GM19468 (cell line): Measurements from ENCODE around the gene SSPN.

ENCODE experiments used
- ATAC-seq: cut with Tn5 transposase; IDR thresholded peaks from one replicate; pipeline ENCODE4 v1.9.1; 2021; ENCODE audit warnings: mild to moderate bottlenecking, moderate library complexity, moderate number of reproducible peaks; ENCODE audit not compliant: unreplicated experiment; ENCODE audit errors: extremely low read depth

Gene SSPN

DNA sequence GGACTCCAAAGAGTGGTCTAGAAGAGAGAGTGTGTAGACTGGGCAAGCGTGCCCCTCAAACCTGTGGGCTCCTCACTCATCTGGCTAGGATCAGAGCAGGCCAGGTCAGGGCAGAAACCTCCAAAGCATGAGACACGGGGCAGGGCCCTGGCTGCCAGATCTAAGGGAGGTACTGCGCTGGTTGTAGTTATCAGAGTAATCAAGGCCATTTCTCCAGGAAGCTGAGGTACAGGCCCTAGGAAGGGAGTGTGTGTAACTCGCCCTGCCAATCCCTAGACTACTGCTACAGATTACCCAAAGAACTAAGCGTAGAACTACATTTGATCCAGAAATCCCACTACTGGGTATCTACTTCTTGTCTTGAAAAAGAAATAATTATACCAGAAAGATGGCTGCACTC lies 84.5 kb downstream of the SSPN start:
- no peak for ATAC-seq

DNA sequence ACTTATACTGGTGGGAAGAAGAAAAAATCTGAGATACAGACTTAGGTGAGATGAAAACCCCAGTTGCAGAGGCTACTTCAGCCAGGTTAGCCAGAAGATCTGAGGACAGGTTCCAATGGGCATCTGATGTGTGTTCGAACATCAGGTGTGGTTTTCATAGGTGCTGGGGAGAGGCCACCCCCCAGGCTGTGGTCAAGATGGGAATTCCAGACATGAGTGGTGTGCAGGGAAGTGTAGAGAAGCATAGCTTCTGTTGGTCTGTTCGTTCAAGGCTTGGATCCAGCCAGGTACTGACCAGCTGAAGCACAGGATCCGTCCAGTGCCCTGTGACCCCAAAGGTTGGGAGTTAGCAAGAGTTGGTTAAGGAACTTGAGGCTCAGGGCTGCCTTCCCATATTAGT lies 85.5 kb downstream of the SSPN start:
- no peak for ATAC-seq

DNA sequence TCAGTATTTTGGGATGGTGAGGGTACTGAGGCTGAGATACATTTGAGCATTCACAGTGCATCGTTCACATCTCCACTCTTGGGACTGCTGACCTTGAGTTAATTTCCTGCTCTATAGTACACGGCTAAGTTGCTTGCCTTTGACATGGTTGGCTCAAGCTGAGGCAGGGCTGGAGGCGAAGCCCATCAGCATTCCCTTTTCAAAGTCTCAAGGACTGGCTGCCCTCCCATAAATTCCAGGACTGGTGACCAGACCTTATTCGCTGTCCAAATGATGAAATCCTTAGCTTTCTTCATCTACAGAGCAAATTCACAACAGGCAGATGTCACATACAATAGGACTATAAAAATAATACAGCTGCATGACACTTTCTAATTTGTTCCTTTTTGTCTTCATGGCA lies 85.9 kb downstream of the SSPN start:
- ATAC-seq: no peak

DNA sequence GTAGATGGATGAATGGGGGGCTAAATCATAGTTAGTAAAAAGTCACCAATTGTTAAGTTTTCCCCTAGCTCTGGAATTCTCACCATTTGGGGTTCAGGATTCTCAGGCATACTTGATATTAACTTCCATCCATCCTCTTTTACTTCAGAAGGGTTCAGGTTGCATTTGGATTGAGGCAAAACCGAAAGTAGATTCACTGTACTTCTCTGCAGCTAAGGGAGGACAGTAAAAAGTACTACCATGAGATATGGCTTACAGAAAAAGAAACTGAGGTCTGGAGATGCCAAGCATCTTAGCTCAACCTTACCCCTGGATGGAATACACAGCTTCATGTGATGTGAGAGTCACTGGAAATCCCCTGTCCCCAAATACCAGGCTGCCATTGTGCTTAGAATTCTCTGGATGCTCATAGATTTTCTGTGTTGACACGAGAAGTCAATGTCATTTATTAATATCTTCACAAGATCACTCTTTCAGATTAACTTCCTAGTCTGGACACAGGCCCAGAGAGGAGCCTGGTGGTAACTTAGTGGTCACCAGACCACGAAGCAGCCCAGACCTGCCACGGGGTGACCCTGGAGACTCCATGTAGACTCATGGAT lies 87.1 kb downstream of the SSPN start:
- no peak for ATAC-seq

DNA sequence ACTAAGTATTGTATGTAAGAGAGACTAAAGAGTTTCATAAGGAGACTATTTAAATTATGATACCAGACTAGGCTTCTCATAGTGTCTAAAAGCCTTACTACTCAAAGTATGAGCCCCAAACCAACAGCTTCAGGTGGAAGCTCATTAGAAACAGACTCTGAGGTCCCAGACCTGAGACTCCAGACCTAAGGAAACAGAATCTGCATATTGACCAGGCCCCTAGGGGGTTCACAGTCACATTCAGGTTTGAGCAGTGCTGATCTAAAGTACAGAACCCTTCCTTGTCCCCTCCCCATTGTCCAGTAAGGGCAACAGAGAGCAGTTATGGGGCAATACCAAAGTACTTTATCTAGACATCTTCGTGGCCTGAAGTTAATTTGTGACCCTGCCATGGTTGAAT lies 87.7 kb downstream of the SSPN start:
- ATAC-seq: no peak

DNA sequence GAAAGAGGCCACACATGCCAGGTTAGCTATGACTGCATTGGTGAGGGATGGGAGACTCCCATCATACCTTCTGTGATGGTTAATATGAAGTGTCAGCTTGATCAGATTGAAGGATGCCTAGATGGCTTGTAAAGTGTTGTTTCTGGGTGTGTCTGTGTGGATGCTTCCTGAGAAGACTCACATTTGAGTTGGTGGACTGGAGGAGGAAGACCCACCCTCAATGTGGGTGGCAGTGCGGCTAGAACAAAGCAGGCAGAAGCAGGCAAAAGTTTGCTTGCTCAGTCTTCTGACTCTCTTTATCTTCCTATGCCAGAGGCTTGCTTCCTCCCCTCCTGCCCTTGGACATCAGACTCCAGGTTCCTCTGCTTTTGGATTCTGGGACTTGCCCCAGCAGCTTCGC lies 88.2 kb downstream of the SSPN start:
- no peak for ATAC-seq

DNA sequence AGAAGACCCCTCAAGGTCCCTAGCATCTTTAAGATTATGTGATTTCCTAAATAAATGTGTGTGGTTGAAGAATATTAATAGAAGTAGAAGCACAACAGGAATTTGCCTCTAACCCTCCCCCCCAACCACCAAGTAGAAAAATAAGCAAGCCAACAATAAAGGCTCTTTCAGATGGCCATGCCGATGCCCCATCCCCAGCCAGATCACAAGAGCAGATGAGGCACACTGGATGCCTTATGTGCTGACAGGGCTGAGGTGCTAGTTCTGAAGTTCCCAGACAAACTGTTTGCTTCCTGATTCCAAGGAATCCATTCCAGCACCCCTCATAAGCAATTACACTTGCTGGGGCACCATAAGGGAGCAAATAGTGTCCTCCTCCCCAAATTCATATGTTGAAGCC lies 90.0 kb downstream of the SSPN start:
- ATAC-seq: no peak

DNA sequence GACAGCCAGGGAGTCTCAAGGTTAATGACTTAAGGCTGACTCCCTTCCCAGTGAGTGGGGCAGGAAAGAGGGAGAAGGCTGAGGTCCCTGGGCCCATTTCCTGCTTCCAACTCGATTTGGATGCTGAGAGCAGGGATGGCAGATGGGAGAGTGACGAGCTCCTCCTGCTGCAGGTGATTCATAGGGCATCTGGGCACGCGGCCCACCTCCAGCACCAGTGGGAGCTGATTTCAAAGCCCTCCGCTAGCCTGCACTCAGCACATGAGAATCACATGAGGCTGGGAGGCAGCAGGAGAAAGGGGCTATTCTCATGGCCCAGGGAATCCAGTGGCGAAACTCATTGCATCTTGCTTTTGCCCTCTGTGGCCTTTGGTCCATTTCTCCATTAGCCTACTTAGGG lies 90.8 kb downstream of the SSPN start:
- no peak for ATAC-seq

DNA sequence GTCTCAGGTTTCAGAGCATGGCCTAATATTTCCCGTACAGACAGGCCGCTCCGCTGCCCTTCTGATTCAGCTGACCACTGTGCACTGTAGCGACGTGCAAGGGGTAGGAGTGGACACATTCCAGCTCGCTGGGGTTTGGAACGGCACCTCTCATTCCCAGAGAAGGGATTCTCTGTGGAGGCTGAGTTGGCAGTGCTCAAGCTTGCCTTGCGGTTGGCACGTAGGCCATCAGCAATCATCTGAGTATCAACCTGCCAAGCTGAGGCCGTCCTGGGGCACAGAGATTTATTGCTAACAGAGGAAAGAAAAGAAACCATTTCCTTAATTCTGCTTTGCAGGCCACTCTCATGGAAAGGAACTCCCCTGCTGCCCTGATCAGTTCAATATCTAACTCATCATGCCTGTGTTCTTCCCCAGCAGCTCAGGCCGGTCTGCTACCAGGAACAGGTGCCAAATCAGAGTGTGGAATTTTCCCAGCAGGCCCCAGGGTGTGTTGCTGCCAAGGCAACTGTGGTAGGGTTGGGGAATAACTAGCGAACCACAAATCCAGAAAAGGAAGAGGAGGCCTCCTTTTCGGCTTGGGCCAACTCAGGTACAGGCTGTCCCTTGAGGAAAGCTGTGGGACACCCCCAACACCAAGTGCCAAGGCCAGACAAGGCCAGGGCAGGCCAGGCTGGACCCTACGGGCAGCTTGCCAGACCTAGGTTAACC lies 92.5 kb downstream of the SSPN start:
- no peak for ATAC-seq

DNA sequence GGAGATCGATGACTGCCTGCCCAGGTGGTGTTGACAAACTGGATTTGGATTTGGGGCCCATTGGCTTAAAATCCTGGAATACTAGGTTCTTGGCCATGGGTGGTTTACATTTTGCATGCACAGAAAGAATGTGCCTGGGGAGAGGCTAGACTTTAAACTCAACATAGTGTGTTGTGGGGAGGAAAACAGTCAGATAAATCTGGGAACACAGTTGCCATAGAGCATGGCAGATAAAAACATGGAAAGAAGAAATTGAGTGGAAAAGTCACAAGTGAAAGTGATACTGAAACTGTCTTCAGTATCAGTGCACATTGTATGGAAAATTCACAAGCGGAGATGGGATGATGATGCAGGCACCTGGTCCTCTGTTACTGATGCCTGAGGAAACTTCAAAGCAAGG lies 95.2 kb downstream of the SSPN start:
- ATAC-seq: no peak

DNA sequence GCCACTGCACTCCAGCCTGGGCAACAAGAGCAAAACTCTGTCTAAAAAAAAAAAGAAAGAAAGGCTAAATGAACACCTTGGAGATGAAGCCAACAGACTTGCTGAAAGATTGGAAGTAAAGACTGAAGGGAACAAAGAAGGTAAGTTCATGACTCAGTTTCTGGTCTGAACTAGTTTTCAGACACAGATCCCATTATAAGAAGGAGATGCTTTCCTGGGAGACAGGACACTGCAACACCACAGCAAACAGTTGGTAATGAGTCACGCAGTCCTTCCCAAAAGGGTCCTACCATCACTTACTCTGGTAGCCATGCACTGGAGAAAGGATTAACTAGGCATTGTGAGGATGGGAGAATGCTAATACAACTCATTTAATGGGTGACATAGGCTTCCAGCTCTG lies 97.2 kb downstream of the SSPN start:
- ATAC-seq: no peak

DNA sequence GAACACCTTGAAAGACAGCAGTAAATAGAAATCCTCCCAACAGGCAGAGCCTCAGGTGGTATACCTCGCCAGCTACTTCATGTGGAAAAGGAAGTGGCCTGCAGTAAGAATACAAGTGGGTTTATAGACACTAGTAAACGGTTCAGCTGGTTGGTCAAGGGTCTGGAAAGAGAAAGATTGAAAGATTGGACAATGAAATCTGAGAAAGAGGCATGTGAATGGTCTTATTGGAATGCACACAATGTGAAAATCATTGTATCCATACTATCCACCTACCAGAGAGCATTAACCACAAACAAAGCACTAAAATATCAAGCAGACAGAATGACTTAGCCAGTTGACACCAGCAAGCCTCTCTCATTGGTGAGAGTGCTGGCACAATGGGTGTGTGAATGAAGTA lies 98.2 kb downstream of the SSPN start:
- no peak for ATAC-seq

DNA sequence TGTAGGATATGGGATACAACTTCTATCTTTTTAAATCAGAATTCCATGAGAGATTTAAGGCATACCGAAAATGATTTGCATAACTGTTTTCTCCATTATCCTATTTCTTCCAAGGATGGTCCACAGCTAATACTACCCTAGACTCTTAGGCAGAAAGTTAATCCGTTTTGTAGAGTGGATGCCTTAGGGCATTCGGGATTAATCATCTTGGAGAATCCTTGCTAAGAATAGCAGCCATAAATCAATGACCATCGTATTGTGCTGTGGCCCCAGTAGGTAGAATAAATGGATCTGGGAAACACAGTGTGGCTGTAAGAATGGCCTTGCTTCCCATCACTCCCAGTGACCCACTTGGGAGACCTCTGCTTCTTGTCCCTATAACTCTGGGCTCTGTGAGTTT lies 99.6 kb downstream of the SSPN start:
- ATAC-seq: no peak

DNA sequence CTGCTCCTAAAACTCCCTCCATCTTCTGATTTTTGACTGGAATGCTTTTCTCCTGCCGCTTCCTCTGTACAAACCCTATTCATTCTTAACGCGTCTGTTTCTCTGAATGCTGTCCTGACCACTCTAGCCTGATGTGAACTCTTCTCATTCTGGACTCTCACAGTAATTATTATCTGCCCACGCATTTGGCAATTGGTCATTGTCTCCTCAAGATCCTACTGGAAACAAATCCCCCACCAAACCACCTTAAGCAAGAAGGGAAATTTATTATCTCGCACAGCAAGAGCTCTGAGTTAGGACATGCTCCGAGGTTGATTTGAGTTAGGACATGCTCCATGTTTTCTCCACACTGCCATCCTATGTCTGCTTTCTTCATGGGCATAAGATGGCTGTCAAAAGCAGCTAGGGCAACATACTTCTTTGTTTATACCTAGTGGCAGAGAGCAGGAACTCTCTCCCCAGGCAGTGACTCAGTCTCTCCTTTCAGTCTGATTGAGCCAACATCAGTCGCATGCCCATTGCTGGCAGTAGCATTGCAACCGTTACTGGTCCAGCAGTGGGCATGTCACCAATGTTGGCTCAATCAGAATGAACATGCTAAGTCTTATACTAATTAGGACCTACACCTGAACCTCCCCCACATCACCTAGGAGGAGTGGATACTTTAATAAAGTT lies 102.2 kb downstream of the SSPN start:
- no peak for ATAC-seq

DNA sequence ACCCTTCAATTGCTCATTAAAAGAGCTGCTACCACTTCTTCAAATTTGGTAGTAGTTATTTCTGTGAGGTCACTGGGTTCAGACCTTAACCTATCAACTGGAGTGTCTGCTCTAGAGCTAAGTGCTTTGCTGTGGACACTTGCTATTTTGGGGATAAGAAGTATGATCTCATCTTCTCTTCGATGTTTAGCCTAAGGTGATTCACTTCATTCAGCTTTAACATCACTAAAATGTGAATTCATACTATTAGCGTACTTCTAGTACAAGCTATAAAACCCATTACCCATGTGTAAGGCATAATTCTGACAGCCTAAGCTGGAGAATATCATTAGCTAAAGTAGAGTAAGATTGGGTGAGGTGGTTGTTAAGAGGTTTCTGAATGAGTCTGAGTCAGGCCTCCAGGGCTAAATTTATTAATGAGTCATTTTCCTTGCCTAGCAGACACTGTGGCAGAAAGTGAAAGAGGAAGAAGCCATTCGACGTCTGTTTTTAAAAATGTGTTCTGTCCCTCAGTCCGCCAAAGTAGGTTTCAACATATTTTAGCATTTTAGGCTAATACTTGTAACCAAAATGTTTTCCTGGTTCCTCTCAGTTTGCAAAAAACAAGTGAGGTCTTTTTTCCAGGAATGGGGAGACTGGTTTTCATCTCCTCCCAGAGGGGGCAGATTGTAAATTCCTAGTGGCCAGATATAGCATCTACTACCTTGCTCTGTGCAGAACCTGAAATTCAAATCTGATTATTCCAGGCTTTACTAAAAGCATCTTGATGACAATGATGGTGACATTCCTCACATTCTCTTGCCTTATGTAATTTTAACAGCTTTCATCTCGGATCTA lies 103.6 kb downstream of the SSPN start:
- peak; percentile 98 for ATAC-seq

DNA sequence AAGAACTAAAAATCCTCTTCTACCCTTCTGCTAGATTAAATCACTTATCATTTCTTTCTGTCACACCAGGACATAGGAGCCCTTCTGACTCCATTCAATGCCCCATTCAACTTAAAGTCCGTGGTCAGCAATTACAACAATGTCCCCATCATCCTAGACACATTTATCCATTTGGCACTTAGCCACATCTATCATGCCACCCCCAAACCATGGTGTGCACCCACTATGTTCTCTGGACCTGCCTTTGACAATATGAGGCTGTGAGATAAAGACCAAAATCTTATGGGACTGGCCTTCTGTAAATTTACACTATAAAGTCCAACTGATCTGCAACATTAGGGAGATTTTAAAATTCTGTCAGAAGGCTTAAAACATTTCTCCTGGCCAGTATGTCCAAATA lies 104.4 kb downstream of the SSPN start:
- ATAC-seq: no peak
